H54 (cell line): ENCODE data around the gene DSG1.
"Not testable (repeated sequence)": the region's sequence is repeated elsewhere in the genome, so short reads cannot be mapped to it uniquely, and the experiment has no call there.

Experiments used
- DNase-seq: peaks from one replicate; pipeline ENCODE4 v3.0.0; 2011; ENCODE audit warnings: low spot score, mixed read lengths; ENCODE audit not compliant: insufficient read length
- FAIRE-seq: peaks from 3 replicates; lab custom pipeline; 2011; peaks lifted over from hg19 to GRCh38; lab: Jason Lieb, UNC
- POLR2A ChIP-seq: IDR thresholded peaks from 2 replicates; pipeline ENCODE4 v1.6.1; 2011; ENCODE audit warnings: low read depth, mild to moderate bottlenecking, low read length

The DSG1 gene

GRCh38 chr18:31317860-31318259 lies at the start of gene DSG1:
TSS of gene DSG1 (plus strand) at chr18:31318160. CDS start at chr18:31318301, 141 bp downstream.
- DNase-seq (no peak), FAIRE-seq (no peak)
- TF ChIP-seq POLR2A, result no peak

DNA sequence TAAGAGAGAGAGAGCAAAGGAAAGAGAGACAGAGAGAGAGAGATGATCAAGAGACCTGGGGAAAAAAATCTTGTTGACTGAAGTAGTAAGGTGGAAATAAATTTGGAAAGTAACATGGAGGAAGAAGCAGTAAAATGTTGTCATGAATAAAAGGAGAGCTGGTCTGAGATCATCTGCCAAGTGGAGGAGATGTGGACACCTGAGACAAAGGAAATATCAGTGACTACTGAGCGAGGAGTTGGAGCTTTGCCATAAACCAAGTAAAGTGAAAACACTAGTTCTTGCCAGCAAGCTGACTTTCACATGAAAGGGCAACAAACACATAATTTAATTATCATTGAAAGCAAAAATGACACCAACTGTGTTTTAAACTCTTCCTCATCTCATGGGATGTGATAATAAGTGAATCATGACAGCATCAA lies 49.0 kb upstream of the DSG1 start:
- TF ChIP-seq POLR2A, result no peak
- no peak for DNase-seq
- no peak for FAIRE-seq

DNA sequence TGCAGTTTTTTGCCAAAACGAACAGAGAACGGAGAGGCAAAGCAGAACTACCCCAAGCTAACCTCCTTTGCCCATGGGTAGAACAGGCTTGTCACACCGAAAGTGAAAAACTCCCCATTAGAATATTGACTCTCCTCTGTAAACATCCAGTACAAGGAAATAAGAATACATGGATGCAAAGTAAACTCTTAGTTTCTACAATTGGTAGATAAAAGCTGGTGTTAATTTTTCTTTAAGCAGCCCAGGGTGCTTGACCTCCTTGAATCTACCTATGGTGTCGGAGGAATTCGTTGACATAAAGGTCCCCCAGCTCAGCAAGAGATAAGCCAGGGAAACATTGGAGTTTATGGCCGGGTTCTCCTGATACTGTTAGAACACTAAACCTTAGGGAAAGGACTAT lies 48.4 kb upstream of the DSG1 start:
- DNase-seq (no peak), FAIRE-seq (no peak)
- no peak for TF ChIP-seq POLR2A

- TF ChIP-seq POLR2A, result no peak
- DNase-seq, result no peak
- FAIRE-seq, result no peak
These were observed 47.4 kb upstream of the DSG1 start for GRCh38 chr18:31270578-31270977.

DNA sequence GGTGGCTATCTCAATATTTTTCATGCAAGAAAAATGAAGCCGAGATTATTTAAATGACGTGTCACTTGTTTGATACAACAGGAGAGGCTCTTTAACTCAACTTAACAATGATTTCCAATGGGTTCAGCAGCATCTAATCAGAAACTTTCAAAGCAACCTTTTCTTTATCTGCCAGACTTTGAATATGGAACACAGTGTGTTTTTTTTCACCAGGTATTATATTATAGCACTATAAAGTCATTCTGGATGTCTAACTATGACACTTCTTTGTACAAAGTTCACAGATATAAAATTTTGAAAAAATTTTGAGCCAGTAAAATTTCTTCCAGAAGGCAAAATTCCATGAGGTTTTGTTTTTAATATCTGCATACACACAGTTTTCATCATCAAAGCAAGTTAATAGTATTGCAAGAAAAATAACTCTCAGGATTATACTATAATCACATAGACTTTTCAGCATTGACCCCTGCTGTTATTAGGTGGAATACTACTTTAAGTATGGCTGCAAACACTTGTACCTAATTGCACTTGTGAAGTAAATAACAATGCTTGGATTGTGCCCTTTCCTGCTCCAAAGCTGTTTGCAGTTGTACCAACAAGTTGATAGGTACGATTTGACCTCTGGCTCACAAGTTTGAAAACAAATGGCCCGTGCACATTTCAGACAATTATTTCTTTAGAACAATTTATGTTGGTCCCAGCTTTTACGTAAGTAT lies 44.0 kb upstream of the DSG1 start:
- FAIRE-seq (no peak), DNase-seq (no peak)
- TF ChIP-seq POLR2A, result no peak

DNA sequence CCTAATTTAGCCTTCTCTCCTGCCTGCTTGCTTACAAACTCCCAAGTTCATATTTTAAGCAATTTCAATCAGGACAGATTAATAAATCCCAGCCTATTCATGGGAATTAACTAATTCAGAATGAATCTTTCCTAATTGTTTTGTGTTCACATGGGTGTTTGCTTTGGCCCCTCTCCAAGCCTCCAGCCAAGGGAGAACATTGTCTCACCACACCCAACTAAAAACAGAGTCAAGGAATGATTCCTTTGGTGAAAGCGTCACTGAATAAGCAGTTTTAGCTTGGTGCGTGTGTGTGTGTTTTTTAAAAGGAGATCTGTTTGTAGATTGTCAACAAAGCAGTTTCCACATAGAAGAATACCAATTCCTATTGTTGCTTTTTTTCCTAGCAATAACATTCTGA lies 43.0 kb upstream of the DSG1 start:
- no peak for DNase-seq
- FAIRE-seq, result no peak
- no peak for TF ChIP-seq POLR2A

DNA sequence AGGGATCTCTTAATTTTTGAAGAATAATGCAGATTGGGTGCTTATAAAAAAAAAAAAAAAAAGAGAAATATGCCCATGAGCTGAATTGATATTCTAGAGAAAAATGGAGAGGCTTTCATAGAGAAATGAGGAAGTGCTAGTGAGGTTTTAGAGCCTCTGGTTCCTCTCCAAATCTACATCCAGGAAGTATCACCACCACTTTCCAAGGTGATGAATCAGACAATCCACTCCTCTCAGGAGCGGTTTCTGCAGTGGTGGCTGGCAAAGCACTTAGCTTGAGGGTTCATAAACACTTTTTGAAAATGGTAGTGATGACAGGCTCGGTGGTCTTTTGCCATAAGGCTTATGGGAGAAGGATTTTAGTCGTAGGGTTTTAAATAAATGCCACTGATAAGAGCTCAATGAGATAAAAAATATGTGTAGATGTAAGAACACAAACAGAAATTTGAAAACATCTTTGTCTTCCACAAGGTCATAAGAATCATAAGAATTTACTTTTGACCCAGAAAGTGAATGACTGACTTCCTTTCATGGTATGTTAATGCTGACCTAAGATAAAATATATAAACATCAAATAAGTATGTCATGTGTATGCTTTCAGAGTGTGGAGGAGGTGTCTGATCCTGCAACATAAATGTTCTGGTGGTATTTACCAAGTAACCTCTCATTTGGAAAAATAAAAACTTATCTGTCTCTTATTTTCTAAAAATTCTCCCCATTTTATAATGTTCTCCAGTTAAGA lies 42.1 kb upstream of the DSG1 start:
- DNase-seq (no peak), FAIRE-seq (no peak)
- TF ChIP-seq POLR2A, result no peak

DNA sequence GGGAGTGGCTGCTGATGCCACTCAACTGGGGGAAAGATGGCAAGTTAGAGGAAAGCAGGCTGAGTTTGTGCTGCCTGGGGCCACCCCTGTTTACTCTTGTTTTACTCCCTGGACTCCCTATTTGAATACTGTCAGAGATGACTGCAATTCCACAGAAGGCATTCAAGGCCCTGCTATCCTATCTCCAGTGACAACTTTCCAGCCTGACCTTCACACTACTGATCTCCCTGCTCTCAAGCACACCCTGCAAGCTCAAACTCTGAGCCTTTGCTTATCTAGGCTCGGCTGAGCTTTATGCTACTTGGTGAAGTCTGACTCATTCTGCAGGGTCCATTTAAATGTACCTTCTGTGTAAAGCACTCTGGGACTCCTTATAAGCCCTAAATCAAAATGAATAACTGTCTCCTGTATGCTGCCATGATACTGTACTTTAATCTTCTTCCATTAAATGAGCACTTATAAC lies 39.3 kb upstream of the DSG1 start:
- FAIRE-seq (no peak), DNase-seq (no peak)
- TF ChIP-seq POLR2A, result no peak

DNA sequence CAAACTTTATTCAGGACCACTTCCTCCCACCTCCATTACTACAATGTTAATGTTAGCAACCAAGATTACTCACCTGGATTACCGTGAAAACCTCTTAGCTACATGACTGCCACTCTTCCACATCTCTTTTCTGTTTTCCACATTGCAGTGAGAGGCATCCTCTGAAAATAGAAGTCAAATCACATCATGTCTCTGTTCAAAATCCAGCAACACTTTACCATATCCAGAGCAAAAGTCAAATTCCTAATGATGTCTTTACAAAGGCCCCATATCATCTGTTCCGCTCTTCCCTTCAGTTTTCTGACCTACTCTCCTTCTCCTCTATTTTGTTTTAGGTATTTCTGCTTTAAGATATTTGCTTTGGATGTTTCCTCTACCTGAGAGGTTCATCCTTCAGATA lies 37.5 kb upstream of the DSG1 start:
- no peak for TF ChIP-seq POLR2A
- FAIRE-seq, result no peak

GRCh38 chr18:31281437-31281836 lies 36.5 kb upstream of the DSG1 start:
- no peak for TF ChIP-seq POLR2A
- DNase-seq (no peak), FAIRE-seq (no peak)

More for the DNA sequence above, 37.5 kb upstream of the DSG1 start:
- no peak for DNase-seq

DNA sequence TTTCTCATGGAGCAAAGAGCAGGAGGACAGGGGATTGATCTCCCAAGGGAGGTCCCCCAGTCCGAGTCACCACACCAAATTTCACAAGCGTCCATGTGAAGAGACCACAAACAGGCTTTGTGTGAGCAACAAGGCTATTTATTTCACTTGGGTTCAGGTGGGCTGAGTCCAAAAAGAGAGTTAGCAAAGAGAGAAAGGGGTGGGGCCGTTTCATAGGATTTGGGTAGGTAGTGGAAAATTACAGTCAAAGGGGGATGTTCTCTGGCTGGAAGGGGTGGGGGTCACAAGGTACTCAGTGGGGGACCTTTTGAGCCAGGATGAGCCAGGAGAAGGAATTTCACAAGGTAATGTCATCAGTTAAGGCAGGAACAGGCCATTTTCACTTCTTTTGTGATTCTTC lies 28.5 kb upstream of the DSG1 start:
- not testable (repeated sequence) for DNase-seq, FAIRE-seq

DNA sequence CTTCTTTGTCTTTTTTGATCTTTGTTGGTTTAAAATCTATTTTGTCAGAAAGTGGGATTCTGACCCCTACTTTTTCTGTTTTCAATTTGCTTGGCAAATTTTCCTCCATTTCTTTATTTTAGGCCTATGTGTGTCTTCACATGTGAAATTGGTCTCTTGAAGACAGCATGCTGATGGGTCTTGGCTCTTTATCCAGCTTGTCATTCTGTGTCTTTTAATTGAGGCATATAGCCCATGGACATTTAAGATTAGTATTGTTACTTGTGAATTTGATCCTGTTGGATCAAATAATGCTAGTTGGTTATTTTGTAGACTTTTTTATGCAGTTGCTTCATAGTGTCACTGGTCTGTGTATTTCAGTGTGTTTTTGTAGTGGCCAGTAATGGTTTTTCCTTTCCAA lies 26.3 kb upstream of the DSG1 start:
- no peak for FAIRE-seq
- TF ChIP-seq POLR2A, result no peak
- DNase-seq, result no peak

DNA sequence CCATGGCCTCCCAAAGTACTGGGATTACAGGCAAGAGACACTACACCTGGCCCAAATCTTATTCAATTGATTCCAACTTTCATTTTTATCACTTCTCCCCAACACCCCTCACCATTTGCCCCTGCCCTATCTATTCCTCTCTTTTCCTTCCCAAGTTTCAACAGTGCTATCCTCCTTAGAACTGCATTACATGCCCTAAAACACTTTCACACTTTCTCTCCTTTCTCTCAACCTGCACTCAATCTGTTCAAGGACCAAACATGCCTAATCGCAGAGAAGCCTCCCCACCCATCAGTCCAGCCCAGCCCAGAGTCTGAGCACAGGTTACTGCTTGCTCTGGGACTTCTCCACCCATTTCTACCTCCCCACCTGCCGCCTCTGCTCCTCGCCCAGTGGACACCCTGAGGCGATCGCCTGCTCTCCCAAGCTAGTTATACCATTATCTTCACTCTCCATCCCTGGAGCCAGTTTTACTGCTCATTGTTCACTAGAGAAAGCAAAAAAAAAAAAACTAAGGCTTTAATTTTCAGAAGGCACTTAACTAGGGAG lies 23.7 kb upstream of the DSG1 start:
- FAIRE-seq (no peak), DNase-seq (no peak)
- no peak for TF ChIP-seq POLR2A

- no peak for TF ChIP-seq POLR2A
- FAIRE-seq (no peak), DNase-seq (no peak)
These were observed 20.7 kb upstream of the DSG1 start for GRCh38 chr18:31297248-31297647.
